ENCODE results near the gene PKNOX2. TPM values are rescaled to one million over a fixed set of nuclear protein-coding genes. Genes with fewer than 3 reads are reported as not detected.

The PKNOX2 gene
- total and polyA plus RNA-seq, 4 donors: 0.14 to 0.29 (median 0.24) TPM

DNA sequence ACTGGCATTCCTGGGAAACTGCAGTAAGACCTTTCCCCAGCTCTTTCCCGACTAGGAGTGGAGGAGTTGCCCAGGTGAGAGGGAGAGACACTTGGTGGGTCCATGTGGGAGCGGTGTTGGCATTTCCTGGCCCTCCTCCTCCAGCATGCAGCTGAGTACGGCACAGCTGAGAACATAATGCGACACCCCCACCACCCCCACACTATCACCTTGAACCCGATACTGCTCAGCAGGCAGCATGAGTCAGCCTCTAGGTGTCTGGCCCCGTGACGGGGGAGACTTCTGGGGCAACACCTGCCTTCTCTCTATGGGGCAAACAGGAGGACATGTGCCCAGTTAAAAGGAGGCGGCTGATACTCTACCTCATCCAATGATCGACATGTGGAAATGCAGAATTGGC is 64.4 kb downstream of the PKNOX2 start:
- Histone ChIP-seq H3K36me3 (ENCODE audit: control insufficient read depth in 4 of 4, insufficient read depth in 3 of 4, low read depth in 1 of 4, low read length in 3 of 4) (no peaks in the 10 kb centered on the region), H3K4me1 (ENCODE audit: control insufficient read depth in 4 of 4, insufficient read depth in 4 of 4, low read length in 3 of 4) (no peaks in the 10 kb centered on the region), H3K9ac (ENCODE audit: low read depth in 1 of 2, low read length in 2 of 2) (no peak overlapping the region), H3K27me3 (ENCODE audit: control insufficient read depth in 4 of 4, insufficient read depth in 4 of 4, low read length in 3 of 4) (no peaks in the 10 kb centered on the region), H3K9me3 (ENCODE audit: control insufficient read depth in 4 of 4, low read length in 3 of 4) (no peaks in the 10 kb centered on the region), H3K4me3 (ENCODE audit: low read depth in 1 of 3, low read length in 3 of 3) (no peak overlapping the region), H3K27ac (ENCODE audit: low read depth in 1 of 2, low read length in 2 of 2) (no peak overlapping the region)
- DNase-seq (ENCODE audit: low spot score): no peak
- TF ChIP-seq, protein P1, sequence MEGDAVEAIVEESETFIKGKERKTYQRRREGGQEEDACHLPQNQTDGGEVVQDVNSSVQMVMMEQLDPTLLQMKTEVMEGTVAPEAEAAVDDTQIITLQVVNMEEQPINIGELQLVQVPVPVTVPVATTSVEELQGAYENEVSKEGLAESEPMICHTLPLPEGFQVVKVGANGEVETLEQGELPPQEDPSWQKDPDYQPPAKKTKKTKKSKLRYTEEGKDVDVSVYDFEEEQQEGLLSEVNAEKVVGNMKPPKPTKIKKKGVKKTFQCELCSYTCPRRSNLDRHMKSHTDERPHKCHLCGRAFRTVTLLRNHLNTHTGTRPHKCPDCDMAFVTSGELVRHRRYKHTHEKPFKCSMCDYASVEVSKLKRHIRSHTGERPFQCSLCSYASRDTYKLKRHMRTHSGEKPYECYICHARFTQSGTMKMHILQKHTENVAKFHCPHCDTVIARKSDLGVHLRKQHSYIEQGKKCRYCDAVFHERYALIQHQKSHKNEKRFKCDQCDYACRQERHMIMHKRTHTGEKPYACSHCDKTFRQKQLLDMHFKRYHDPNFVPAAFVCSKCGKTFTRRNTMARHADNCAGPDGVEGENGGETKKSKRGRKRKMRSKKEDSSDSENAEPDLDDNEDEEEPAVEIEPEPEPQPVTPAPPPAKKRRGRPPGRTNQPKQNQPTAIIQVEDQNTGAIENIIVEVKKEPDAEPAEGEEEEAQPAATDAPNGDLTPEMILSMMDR (IDR thresholded peaks at IDR 0.05; ENCODE audit: low read depth, low read length, missing input control): no peak
- TF ChIP-seq EGR1 (IDR thresholded peaks at IDR 0.05; ENCODE audit: low read depth in 2 of 2) (no peak), FOXA2 (IDR thresholded peaks at IDR 0.05) (no peak), JUND (IDR thresholded peaks at IDR 0.05) (no peak), SP1 (IDR thresholded peaks at IDR 0.05) (no peak), TAF1 (conservative IDR thresholded peaks at IDR 0.05) (no peak), NR2F2 (IDR thresholded peaks at IDR 0.05) (no peak), RXRA (IDR thresholded peaks at IDR 0.05) (no peak), YY1 (IDR thresholded peaks at IDR 0.05) (no peak), RAD21 (IDR thresholded peaks at IDR 0.05) (no peak), HNF4G (IDR thresholded peaks at IDR 0.05) (no peak)
- TF ChIP-seq, protein P2, sequence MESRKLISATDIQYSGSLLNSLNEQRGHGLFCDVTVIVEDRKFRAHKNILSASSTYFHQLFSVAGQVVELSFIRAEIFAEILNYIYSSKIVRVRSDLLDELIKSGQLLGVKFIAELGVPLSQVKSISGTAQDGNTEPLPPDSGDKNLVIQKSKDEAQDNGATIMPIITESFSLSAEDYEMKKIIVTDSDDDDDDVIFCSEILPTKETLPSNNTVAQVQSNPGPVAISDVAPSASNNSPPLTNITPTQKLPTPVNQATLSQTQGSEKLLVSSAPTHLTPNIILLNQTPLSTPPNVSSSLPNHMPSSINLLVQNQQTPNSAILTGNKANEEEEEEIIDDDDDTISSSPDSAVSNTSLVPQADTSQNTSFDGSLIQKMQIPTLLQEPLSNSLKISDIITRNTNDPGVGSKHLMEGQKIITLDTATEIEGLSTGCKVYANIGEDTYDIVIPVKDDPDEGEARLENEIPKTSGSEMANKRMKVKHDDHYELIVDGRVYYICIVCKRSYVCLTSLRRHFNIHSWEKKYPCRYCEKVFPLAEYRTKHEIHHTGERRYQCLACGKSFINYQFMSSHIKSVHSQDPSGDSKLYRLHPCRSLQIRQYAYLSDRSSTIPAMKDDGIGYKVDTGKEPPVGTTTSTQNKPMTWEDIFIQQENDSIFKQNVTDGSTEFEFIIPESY (IDR thresholded peaks at IDR 0.05): no peak
- TF ChIP-seq, protein P3, sequence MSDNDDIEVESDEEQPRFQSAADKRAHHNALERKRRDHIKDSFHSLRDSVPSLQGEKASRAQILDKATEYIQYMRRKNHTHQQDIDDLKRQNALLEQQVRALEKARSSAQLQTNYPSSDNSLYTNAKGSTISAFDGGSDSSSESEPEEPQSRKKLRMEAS (IDR thresholded peaks at IDR 0.05): no peak
- 83% methylated on average over 9 of the region's 9 CpGs for WGBS

GRCh38 chr11:125229916-125230315 is 65.4 kb downstream of the PKNOX2 start:
- Histone ChIP-seq H3K27me3 (ENCODE audit: control insufficient read depth in 4 of 4, insufficient read depth in 4 of 4, low read length in 3 of 4) (no peaks in the 10 kb centered on the region), H3K4me3 (ENCODE audit: low read depth in 1 of 3, low read length in 3 of 3) (no peak overlapping the region), H3K9ac (ENCODE audit: low read depth in 1 of 2, low read length in 2 of 2) (no peak overlapping the region), H3K27ac (ENCODE audit: low read depth in 1 of 2, low read length in 2 of 2) (no peak overlapping the region), H3K4me1 (ENCODE audit: control insufficient read depth in 4 of 4, insufficient read depth in 4 of 4, low read length in 3 of 4) (peaks cover 0 to 2% (median under 1%) of the 10 kb centered on the region in 4 donors), H3K9me3 (ENCODE audit: control insufficient read depth in 4 of 4, low read length in 3 of 4) (no peaks in the 10 kb centered on the region), H3K36me3 (ENCODE audit: control insufficient read depth in 4 of 4, insufficient read depth in 3 of 4, low read depth in 1 of 4, low read length in 3 of 4) (no peaks in the 10 kb centered on the region)
- no peak for DNase-seq (ENCODE audit: low spot score)
- no peak for TF ChIP-seq EGR1 (IDR thresholded peaks at IDR 0.05; ENCODE audit: low read depth in 2 of 2)
- no peak for TF ChIP-seq JUND (IDR thresholded peaks at IDR 0.05)
- no peak for TF ChIP-seq FOXA2 (IDR thresholded peaks at IDR 0.05)
- TF ChIP-seq, protein P2 (IDR thresholded peaks at IDR 0.05): no peak
- no peak for TF ChIP-seq HNF4G (IDR thresholded peaks at IDR 0.05)
- no peak for TF ChIP-seq SP1 (IDR thresholded peaks at IDR 0.05)
- TF ChIP-seq RXRA (IDR thresholded peaks at IDR 0.05): no peak
- TF ChIP-seq, protein P3 (IDR thresholded peaks at IDR 0.05): no peak
- TF ChIP-seq, protein P4, sequence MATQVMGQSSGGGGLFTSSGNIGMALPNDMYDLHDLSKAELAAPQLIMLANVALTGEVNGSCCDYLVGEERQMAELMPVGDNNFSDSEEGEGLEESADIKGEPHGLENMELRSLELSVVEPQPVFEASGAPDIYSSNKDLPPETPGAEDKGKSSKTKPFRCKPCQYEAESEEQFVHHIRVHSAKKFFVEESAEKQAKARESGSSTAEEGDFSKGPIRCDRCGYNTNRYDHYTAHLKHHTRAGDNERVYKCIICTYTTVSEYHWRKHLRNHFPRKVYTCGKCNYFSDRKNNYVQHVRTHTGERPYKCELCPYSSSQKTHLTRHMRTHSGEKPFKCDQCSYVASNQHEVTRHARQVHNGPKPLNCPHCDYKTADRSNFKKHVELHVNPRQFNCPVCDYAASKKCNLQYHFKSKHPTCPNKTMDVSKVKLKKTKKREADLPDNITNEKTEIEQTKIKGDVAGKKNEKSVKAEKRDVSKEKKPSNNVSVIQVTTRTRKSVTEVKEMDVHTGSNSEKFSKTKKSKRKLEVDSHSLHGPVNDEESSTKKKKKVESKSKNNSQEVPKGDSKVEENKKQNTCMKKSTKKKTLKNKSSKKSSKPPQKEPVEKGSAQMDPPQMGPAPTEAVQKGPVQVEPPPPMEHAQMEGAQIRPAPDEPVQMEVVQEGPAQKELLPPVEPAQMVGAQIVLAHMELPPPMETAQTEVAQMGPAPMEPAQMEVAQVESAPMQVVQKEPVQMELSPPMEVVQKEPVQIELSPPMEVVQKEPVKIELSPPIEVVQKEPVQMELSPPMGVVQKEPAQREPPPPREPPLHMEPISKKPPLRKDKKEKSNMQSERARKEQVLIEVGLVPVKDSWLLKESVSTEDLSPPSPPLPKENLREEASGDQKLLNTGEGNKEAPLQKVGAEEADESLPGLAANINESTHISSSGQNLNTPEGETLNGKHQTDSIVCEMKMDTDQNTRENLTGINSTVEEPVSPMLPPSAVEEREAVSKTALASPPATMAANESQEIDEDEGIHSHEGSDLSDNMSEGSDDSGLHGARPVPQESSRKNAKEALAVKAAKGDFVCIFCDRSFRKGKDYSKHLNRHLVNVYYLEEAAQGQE (IDR thresholded peaks at IDR 0.05): no peak
- 90% methylated on average over 2 of the region's 2 CpGs for WGBS
